ENCODE measurements around the gene RD3L. TPM values are rescaled to one million over a fixed set of nuclear protein-coding genes. Genes with fewer than 3 reads are reported as not detected.

The RD3L gene
- total and polyA plus RNA-seq, 12 donors, result not detected

GRCh38 chr14:103908580-103908979 lies 33.7 kb downstream of the RD3L start:
- intact Hi-C loops (cut with DNase I), result no loop called here
- DNase-seq, result no peak
- H3K4me1 ChIP-seq (replicated peaks in 1 of 2), result peaks cover 0 to 11% of the 10 kb centered on the region in 2 donors
- H3K36me3 ChIP-seq (replicated peaks in 1 of 2), result peaks cover 0 to 25% of the 10 kb centered on the region in 2 donors
- 85 to 98% (median 97%) methylated on average over 4 of the region's 4 CpGs for WGBS, 4 donors
- no peak overlapping the region for H3K4me3 ChIP-seq
- TF ChIP-seq CTCF (IDR thresholded peaks at IDR 0.05), result no peak
- TF ChIP-seq POLR2A (IDR thresholded peaks at IDR 0.05), result no peak
- no peaks in the 10 kb centered on the region for H3K27me3 ChIP-seq
- H3K9me3 ChIP-seq (replicated peaks in 1 of 3), result no peaks in the 10 kb centered on the region
- no peak overlapping the region for H3K27ac ChIP-seq

DNA sequence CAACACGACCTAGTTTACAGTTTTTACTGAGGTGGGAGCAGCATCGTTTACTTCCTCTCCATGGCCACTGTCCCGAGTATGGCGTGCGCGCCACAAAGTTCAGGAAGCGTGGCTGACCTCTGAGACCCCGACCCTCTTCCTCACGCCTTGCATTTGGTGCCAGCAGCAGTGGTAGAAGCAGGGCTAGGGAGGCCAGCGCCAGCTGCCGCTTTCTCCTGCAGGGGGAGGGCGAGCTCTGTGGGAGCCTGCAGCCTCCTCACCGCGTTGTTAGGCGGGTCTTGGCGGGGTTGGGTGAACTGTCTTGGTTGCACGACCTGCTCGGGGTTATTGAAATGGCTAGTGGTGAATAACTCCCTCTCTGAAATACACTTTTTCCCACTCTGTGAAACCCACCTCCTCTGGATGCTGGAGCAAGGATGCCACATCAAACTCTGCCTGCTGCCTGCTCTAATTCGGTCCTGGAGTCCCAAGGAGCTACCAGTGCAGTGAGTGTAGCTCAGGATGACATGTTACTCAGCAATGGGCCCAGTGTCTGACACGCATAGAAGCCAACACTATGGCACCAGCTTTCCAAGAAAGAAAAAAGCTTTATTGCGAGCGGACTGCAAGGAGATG lies 36.4 kb downstream of the RD3L start:
- no peaks in the 10 kb centered on the region for H3K27me3 ChIP-seq
- intact Hi-C loops (cut with DNase I), result no loop called here
- H3K4me3 ChIP-seq, result no peak overlapping the region
- no peak overlapping the region for H3K27ac ChIP-seq
- 39 to 70% (median 59%) methylated on average over 20 to 22 of the region's 22 CpGs for WGBS, 4 donors
- DNase-seq, result no peak
- H3K36me3 ChIP-seq (replicated peaks in 1 of 2), result no peaks in the 10 kb centered on the region
- no peaks in the 10 kb centered on the region for H3K9me3 ChIP-seq (replicated peaks in 1 of 3)
- no peak for TF ChIP-seq CTCF (IDR thresholded peaks at IDR 0.05)
- TF ChIP-seq POLR2A (IDR thresholded peaks at IDR 0.05), result no peak
- H3K4me1 ChIP-seq (replicated peaks in 1 of 2), result peaks cover 0 to 11% of the 10 kb centered on the region in 2 donors

GRCh38 chr14:103904493-103905107 lies 37.7 kb downstream of the RD3L start:
- intact Hi-C loops (cut with DNase I), result no loop called here

GRCh38 chr14:103899833-103900232 lies 42.5 kb downstream of the RD3L start:
- intact Hi-C loops (cut with DNase I), result loop anchor here in 1 of 2 donors (10.0 kb wide), 1 partner anchor 85 kb away; no protein-coding TSS in a partner anchor
- no peak overlapping the region for H3K27ac ChIP-seq
- H3K36me3 ChIP-seq (replicated peaks in 1 of 2), result no peaks in the 10 kb centered on the region
- no peak for TF ChIP-seq CTCF (IDR thresholded peaks at IDR 0.05)
- TF ChIP-seq POLR2A (IDR thresholded peaks at IDR 0.05), result no peak
- no peaks in the 10 kb centered on the region for H3K9me3 ChIP-seq (replicated peaks in 1 of 3)
- H3K4me1 ChIP-seq (replicated peaks in 1 of 2), result peaks cover 0 to under 1% of the 10 kb centered on the region in 2 donors
- 93 to 95% (median 94%) methylated on average over 12 to 14 of the region's 14 CpGs for WGBS, 4 donors
- H3K4me3 ChIP-seq, result no peak overlapping the region
- DNase-seq, result no peak
- no peaks in the 10 kb centered on the region for H3K27me3 ChIP-seq

More at GRCh38 chr14:103904493-103905107, 37.7 kb downstream of the RD3L start:
- no peak overlapping the region for H3K27ac ChIP-seq
- 87 to 96% (median 94%) methylated on average over 2 of the region's 2 CpGs for WGBS, 4 donors
- TF ChIP-seq POLR2A (IDR thresholded peaks at IDR 0.05), result no peak
- TF ChIP-seq CTCF (IDR thresholded peaks at IDR 0.05), result no peak
- no peak for DNase-seq
- H3K4me3 ChIP-seq, result no peak overlapping the region
- no peaks in the 10 kb centered on the region for H3K27me3 ChIP-seq
- peaks cover 0 to 1% of the 10 kb centered on the region in 2 donors for H3K4me1 ChIP-seq (replicated peaks in 1 of 2)
- no peaks in the 10 kb centered on the region for H3K9me3 ChIP-seq (replicated peaks in 1 of 3)
- H3K36me3 ChIP-seq (replicated peaks in 1 of 2), result no peaks in the 10 kb centered on the region
